Left hindlimb (tissue), 1 donor: ENCODE measurements around the gene PRR32.
"Not testable (repeated sequence)": the region's sequence is repeated elsewhere in the genome, so short reads cannot be mapped to it uniquely, and the experiment has no call there.

Experiments
- DNase-seq: peaks from one replicate; pipeline ENCODE4 v3.0.0-alpha.2; 2018

Gene PRR32

GRCh38 chrX:126819429-126819828 is at the start of gene PRR32:
TSS of gene PRR32 (plus strand) at chrX:126819729. CDS start at chrX:126819844, 115 bp downstream.
- DNase-seq = no peak

- DNase-seq = no peak
Observed at GRCh38 chrX:126770179-126770578, 49.4 kb upstream of the PRR32 start.

GRCh38 chrX:126785539-126785938 is 34.0 kb upstream of the PRR32 start:
- DNase-seq = no peak

GRCh38 chrX:126799059-126799458 is 20.5 kb upstream of the PRR32 start:
- no peak for DNase-seq

- not testable (repeated sequence) for DNase-seq
Observed at GRCh38 chrX:126806784-126807183, 12.7 kb upstream of the PRR32 start.

GRCh38 chrX:126815806-126816205 is 3.7 kb upstream of the PRR32 start:
- no peak for DNase-seq

GRCh38 chrX:126820700-126821420 is 1.3 kb downstream of the PRR32 start:
- DNase-seq = no peak

GRCh38 chrX:126824338-126825007 is 4.9 kb downstream of the PRR32 start:
- DNase-seq = no peak

- no peak for DNase-seq
Observed at GRCh38 chrX:126825566-126826193, 6.2 kb downstream of the PRR32 start.

GRCh38 chrX:126836186-126836585 is 16.7 kb downstream of the PRR32 start:
- DNase-seq = no peak

GRCh38 chrX:126847143-126847542 is 27.6 kb downstream of the PRR32 start:
- no peak for DNase-seq

GRCh38 chrX:126855839-126856524 is 36.5 kb downstream of the PRR32 start:
- no peak for DNase-seq
